Stimulated activated memory B cell treated with anti-CD40 and anti-IgM and Interleukin-4, amounts not matched to agents 10 μg/mL and 1 μg/mL and 100 μg/mL, for 72 hours (primary cell): ENCODE data around the gene CUL4A.
"Not testable (repeated sequence)": the region's sequence is repeated elsewhere in the genome, so short reads cannot be mapped to it uniquely, and the experiment has no call there.

Experiments used
- ATAC-seq: fragments of 150-1000 bp; cut with Tn5 transposase; 2 replicates; pipeline ENCODE4 v1.10.0; 2021
- H3K27ac Mint-ChIP-seq: one replicate; pipeline ENCODE4 v1.8.0; 2022; ENCODE audit warnings: mild to moderate bottlenecking, mixed read lengths
- H3K27me3 Mint-ChIP-seq: one replicate; pipeline ENCODE4 v1.8.0; 2022; ENCODE audit warnings: mixed read lengths
- H3K36me3 Mint-ChIP-seq: one replicate; pipeline ENCODE4 v1.8.0; 2022; ENCODE audit warnings: mixed read lengths
- H3K4me1 Mint-ChIP-seq: one replicate; pipeline ENCODE4 v1.8.0; 2022; ENCODE audit warnings: mixed read lengths
- H3K4me3 Mint-ChIP-seq: one replicate; pipeline ENCODE4 v1.8.0; 2022; ENCODE audit warnings: mild to moderate bottlenecking, moderate library complexity, mixed read lengths
- H3K9me3 Mint-ChIP-seq: one replicate; pipeline ENCODE4 v1.8.0; 2022; ENCODE audit warnings: mixed read lengths

The CUL4A gene

DNA sequence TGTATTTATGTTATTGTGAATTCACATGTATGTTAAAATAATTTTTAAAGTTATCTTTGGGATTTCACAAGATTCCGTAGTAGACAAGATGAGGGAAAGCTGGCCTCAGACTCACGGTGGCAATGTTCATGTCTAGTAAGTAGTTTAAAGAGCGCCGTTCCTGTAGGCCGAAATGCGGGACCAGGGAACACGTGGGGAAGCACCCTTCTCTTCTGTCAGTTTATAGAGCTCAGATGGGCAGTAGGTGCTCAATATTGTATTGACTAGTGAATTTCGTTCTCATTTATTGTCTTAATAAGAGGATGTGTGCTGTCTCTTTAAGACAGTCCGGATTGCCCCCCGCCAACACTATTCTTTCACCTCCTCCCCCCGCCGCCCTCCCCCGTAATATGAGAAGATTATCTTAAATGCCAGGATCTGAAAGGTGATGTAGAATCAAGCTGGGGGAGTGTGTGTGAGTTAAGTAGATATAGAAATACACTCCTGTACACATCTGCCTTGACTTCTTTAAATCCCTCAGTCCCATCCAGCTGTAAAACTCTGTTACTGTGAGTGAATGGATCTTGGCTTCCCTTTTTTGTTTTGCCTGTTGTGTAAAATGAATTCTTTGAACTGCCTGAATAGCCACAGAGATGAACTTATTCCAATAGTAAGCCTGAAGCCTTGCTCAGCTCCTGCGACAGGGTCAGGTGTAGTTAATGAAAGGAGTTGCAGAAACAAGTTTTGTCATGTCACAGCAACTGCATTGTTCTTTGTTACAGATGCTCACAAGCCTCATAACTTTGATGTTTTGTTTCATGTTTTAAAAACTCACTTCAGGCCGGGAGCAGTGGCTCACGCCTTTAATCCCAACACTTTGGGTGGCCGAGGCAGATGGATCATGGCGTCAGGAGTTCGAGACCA lies 88.9 kb downstream of the CUL4A start:
- H3K4me1 Mint-ChIP-seq: peaks cover 44% of the 10 kb centered on the region
- no peak for ATAC-seq
- H3K4me3 Mint-ChIP-seq: peak overlapping the region; percentile 93
- peaks cover 9% of the 10 kb centered on the region for H3K36me3 Mint-ChIP-seq
- no peaks in the 10 kb centered on the region for H3K9me3 Mint-ChIP-seq
- peak overlapping the region; percentile 81 for H3K27ac Mint-ChIP-seq
- peaks cover 16% of the 10 kb centered on the region for H3K27me3 Mint-ChIP-seq

DNA sequence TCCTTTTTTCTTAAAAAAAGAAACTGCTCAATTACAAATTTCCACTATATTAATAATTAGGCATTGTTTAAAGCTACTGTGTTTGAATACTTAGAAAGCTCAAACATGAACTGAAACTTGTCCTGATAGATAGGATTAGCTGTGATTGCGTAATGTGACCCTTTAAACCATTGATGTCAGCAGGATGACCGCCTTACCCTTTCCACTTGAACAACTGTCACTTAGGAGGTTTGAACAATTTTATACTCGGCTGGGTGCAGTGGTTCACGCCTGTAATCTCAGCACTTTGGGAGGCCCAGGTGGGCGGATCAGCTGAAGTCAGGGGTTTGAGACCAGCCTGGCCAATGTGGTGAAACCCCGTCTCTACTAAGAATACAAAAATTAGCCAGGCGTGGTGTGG lies 90.5 kb downstream of the CUL4A start:
- Mint-ChIP-seq H3K27ac (peak overlapping the region; percentile 69), H3K4me3 (peak overlapping the region; percentile 26), H3K36me3 (peaks cover 9% of the 10 kb centered on the region), H3K27me3 (peaks cover under 1% of the 10 kb centered on the region), H3K9me3 (no peaks in the 10 kb centered on the region), H3K4me1 (peaks cover 54% of the 10 kb centered on the region)
- ATAC-seq: peak; percentile 60

DNA sequence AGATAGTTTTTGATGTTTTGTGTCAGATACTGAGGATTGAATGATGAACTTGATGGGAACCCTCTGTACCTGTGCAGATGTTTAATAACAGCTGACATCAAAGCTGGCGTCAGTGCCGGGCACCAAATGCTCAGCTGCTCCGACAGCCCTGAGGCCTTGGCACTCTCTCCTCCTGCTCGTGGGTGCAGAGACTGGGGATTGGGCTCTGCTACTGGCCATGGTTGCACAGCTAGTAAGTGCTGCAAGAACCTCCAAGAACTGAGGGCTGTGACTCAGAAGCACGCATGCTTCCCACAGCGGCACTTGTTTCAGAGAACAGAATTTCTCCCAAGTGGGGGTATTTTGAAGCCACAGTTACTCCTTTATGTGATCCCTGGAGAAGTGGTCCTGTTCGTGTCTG lies 93.6 kb downstream of the CUL4A start:
- Mint-ChIP-seq H3K4me3 (no peak overlapping the region), H3K36me3 (peaks cover 6% of the 10 kb centered on the region), H3K9me3 (no peaks in the 10 kb centered on the region), H3K27me3 (no peaks in the 10 kb centered on the region), H3K4me1 (peaks cover 47% of the 10 kb centered on the region), H3K27ac (no peak overlapping the region)
- ATAC-seq: no peak

DNA sequence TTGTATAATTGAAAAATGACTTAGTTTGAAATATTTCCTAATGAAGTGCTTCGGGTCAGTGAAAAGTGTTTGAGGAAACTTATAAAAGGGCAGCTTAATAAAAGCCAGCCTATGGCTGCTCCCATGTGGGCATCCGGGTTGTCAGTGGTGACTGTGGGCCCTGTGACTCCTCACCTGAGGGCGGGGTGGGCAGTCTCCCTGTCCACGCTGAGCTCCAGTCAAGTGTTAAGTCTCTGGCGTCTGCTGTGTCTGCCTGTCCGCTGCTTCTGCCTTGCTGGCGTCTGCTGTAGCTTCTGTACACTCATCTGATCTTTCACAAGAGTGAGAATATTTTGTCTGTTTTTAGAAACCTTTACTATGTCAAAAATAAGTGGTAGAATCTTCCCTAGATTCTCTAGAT lies 94.7 kb downstream of the CUL4A start:
- peaks cover 6% of the 10 kb centered on the region for H3K36me3 Mint-ChIP-seq
- H3K27me3 Mint-ChIP-seq: no peaks in the 10 kb centered on the region
- H3K4me1 Mint-ChIP-seq: peaks cover 36% of the 10 kb centered on the region
- ATAC-seq: no peak
- no peak overlapping the region for H3K27ac Mint-ChIP-seq
- no peak overlapping the region for H3K4me3 Mint-ChIP-seq
- H3K9me3 Mint-ChIP-seq: no peaks in the 10 kb centered on the region

DNA sequence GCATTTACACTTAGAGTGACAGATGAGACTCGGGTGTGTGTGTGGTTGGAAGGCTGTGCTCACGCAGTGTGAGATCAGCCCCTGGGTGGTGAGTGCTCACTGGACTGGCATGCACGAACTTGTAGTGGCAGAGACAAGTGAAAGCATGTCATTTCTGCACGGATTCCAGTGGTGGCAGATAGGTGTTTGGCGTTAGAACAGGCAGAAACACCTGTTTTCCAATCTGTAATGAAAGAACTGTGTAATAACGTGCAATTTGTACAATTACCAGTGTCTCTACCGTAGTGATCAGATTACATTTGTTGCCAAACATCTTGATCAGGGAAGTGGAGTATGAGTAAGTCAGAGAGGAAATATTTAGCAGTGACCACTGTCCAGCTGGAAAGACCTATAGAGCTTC lies 95.8 kb downstream of the CUL4A start:
- Mint-ChIP-seq H3K4me3 (no peak overlapping the region), H3K4me1 (peaks cover 25% of the 10 kb centered on the region), H3K27me3 (no peaks in the 10 kb centered on the region), H3K27ac (no peak overlapping the region), H3K36me3 (peaks cover 6% of the 10 kb centered on the region), H3K9me3 (no peaks in the 10 kb centered on the region)
- no peak for ATAC-seq

DNA sequence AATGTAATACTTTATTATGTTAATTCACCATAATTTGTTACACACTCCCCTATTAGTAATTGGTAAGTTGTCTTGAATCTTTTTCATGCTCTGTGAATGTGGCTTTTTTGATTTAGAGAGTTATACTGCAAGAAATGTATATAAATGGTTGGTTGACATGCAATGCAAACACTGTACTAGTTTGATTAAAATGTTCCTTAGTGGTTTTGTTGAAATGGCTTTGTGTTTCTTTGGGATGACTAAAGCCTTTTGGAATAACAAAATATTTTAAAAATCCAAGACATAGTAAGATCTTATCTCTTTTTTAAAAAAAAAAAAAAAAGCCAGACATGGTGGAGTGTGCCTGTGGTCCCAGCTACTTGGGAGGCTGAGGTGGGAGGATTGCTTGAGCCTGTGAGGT lies 98.1 kb downstream of the CUL4A start:
- H3K27me3 Mint-ChIP-seq: no peaks in the 10 kb centered on the region
- H3K27ac Mint-ChIP-seq: no peak overlapping the region
- H3K36me3 Mint-ChIP-seq: peaks cover 25% of the 10 kb centered on the region
- peaks cover 23% of the 10 kb centered on the region for H3K4me1 Mint-ChIP-seq
- H3K9me3 Mint-ChIP-seq: no peaks in the 10 kb centered on the region
- no peak overlapping the region for H3K4me3 Mint-ChIP-seq
- no peak for ATAC-seq

DNA sequence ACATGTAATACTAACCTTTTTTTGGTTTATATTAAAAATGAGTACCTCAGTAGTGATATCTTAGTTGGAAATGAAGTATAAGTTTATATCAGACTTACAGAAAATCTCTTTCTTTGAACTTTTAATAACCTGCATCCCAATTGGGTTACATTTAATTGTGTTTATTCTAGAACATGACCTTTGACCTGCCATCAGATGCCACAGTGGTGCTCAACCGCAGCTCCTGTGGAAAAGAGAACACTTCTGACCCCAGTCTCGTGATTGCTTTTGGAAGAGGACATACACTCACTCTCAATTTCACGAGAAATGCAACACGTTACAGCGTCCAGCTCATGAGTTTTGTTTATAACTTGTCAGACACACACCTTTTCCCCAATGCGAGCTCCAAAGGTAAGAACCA lies 100.1 kb downstream of the CUL4A start:
- no peak for ATAC-seq
- H3K4me1 Mint-ChIP-seq: peaks cover 20% of the 10 kb centered on the region
- H3K27ac Mint-ChIP-seq: no peak overlapping the region
- no peaks in the 10 kb centered on the region for H3K27me3 Mint-ChIP-seq
- H3K36me3 Mint-ChIP-seq: peaks cover 39% of the 10 kb centered on the region
- no peak overlapping the region for H3K4me3 Mint-ChIP-seq
- H3K9me3 Mint-ChIP-seq: no peaks in the 10 kb centered on the region

DNA sequence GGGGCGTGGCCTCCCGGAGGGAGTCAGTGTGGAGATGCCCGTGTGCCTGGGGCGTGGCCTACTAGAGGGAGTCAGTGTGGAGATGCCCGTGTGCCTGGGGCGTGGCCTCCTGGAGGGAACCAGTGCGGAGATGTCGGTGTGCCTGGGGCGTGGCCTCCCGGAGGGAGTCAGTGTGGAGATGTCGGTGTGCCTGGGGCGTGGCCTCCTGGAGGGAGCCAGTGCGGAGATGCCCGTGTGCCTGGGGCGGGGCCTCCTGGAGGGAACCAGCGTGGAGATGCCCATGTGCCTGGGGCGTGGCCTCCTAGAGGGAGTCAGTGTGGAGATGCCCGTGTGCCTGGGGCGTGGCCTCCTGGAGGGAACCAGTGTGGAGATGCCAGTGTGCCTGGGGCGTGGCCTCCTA lies 104.7 kb downstream of the CUL4A start:
- not testable (repeated sequence) for H3K27me3 Mint-ChIP-seq, H3K9me3 Mint-ChIP-seq, ATAC-seq, H3K4me1 Mint-ChIP-seq, H3K4me3 Mint-ChIP-seq
- Mint-ChIP-seq H3K27ac (peak overlapping the region; percentile 35), H3K36me3 (peaks cover 64% of the 10 kb centered on the region)

DNA sequence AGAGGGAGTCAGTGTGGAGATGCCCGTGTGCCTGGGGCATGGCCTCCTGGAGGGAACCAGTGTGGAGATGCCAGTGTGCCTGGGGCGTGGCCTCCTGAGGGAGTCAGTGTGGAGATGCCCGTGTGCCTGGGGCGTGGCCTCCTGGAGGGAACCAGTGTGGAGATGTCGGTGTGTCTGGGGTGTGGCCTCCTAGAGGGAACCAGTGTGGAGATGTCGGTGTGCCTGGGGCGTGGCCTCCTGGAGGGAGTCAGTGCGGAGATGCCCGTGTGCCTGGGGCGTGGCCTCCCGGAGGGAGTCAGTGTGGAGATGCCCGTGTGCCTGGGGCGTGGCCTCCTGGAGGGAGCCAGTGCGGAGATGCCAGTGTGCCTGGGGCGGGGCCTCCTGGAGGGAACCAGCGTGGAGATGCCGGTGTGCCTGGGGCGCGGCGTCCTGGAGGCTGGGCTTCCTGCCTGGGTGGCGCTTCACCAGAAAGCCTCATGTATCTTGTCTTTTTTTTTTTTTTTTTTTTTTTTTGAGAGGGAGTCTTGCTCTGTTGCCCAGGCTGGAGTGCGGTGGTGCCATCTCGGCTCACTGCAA lies 105.6 kb downstream of the CUL4A start:
- H3K4me1 Mint-ChIP-seq, H3K27me3 Mint-ChIP-seq, H3K4me3 Mint-ChIP-seq, ATAC-seq, H3K9me3 Mint-ChIP-seq, H3K27ac Mint-ChIP-seq: not testable (repeated sequence)
- H3K36me3 Mint-ChIP-seq: peaks cover 68% of the 10 kb centered on the region

DNA sequence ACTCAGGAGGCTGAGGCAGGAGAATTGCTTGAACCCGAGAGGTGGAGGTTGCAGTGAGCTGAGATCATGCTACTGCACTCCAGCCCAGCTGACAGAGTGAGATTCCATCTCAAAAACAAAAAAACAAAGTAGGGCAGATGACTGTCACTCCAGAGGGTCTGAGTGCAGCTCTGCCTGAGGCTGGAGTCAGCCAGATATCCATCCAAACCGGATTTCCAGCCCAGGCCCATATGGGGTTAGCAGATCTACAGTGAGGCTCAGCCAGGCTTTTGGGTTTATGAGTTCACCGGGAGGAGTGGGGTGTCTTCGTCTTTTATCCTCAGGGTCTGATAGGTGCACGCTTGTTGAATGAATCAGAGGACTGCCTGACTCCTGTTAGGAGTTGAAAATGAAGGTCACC lies 106.6 kb downstream of the CUL4A start:
- H3K9me3 Mint-ChIP-seq: no peaks in the 10 kb centered on the region
- ATAC-seq: no peak
- H3K27me3 Mint-ChIP-seq: no peaks in the 10 kb centered on the region
- no peak overlapping the region for H3K27ac Mint-ChIP-seq
- H3K4me1 Mint-ChIP-seq: peaks cover 10% of the 10 kb centered on the region
- H3K4me3 Mint-ChIP-seq: no peak overlapping the region
- H3K36me3 Mint-ChIP-seq: peaks cover 73% of the 10 kb centered on the region
